ENCODE results near the gene TUBB4A.

Gene TUBB4A

DNA sequence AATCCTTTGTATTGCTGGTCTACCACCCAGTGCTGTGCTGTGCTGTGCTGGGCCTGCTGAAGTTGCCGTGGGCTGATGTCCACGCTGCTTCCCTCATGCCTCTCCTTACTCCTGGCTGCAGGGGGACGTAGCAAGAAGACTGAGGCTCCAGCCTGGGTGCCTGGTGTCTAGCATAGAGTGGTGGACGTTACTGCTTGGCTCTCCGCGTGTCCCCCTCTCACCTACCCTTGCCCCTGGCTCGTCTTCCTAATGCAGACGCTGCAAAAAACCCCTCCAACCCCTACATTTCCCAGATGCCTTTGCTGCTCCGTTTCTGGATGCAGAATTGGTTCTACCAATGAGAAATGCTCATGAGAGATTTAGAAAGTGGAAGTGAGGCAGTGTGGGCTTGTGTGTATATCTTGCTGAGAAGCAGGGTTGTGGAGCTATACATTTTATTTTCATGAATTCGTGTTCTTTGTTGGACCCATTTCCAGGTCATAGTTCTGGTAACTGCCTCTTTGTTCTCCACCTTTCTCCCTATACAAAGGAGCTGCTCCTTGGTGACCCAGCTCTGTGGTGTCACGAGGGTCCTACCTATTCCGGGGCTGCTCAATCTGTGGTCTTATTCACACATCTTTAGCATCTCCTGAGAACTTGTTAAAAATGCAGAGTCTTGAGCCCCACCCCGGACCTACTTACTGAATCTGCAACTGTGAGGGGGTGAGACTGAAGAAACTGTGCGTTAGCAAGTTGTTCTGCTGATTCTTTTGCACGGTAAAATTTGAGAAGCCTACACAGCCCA is 12.6 kb downstream of the TUBB4A start:
- H3K27ac ChIP-seq (ENCODE audit: low read length, poor library complexity, severe bottlenecking), result no peak overlapping the region
- H3K4me3 ChIP-seq (ENCODE audit: insufficient read depth in 1 of 2, low read depth in 1 of 2, low read length in 2 of 2), result no peak overlapping the region
- H3K18ac ChIP-seq (ENCODE audit: low read depth in 1 of 2, low read length in 2 of 2), result no peak overlapping the region
- no peak overlapping the region for H4K91ac ChIP-seq (ENCODE audit: low read length)
- DNase-seq, result no peak
- H2AFZ ChIP-seq (ENCODE audit: low read depth, low read length), result no peak overlapping the region
- H2AK5ac ChIP-seq (ENCODE audit: low read length, severe bottlenecking), result no peak overlapping the region
- no peak overlapping the region for H4K8ac ChIP-seq (ENCODE audit: low read length)
- no peaks in the 10 kb centered on the region for H3K36me3 ChIP-seq (ENCODE audit: control insufficient read depth in 1 of 2, insufficient read depth in 2 of 2, low read depth in 1 of 2, low read length in 2 of 2)
- no peak overlapping the region for H3K23ac ChIP-seq (ENCODE audit: low read length in 2 of 2)
- no peak overlapping the region for H3K14ac ChIP-seq (ENCODE audit: low read length in 2 of 2)
- H2BK15ac ChIP-seq (ENCODE audit: low read depth, poor library complexity, severe bottlenecking), result no peak overlapping the region
- H2BK5ac ChIP-seq (ENCODE audit: low read depth, low read length, poor library complexity, severe bottlenecking), result no peak overlapping the region
- H3K9me3 ChIP-seq (ENCODE audit: control insufficient read depth, low read length), result peaks cover 12% of the 10 kb centered on the region
- no peaks in the 10 kb centered on the region for H3K79me1 ChIP-seq (replicated peaks; ENCODE audit: low read length, poor library complexity, severe bottlenecking)
- 60% methylated on average over 14 of the region's 15 CpGs for WGBS
- H3K4me1 ChIP-seq (ENCODE audit: control insufficient read depth, insufficient read depth, low read depth, low read length), result no peaks in the 10 kb centered on the region
- no peak overlapping the region for H2BK120ac ChIP-seq (ENCODE audit: low read depth, low read length)
- H3K27me3 ChIP-seq (ENCODE audit: control insufficient read depth in 1 of 2, insufficient read depth in 1 of 2, low read length in 2 of 2), result peaks cover 12% of the 10 kb centered on the region in 2 experiments
- H3K4ac ChIP-seq (ENCODE audit: low read depth in 1 of 2, low read length in 2 of 2), result no peak overlapping the region
- no peak overlapping the region for H2BK12ac ChIP-seq (ENCODE audit: low read length in 2 of 2)
- H3K4me2 ChIP-seq (ENCODE audit: low read length, poor library complexity, severe bottlenecking), result no peak overlapping the region
- H3K9ac ChIP-seq (ENCODE audit: low read length), result no peak overlapping the region

DNA sequence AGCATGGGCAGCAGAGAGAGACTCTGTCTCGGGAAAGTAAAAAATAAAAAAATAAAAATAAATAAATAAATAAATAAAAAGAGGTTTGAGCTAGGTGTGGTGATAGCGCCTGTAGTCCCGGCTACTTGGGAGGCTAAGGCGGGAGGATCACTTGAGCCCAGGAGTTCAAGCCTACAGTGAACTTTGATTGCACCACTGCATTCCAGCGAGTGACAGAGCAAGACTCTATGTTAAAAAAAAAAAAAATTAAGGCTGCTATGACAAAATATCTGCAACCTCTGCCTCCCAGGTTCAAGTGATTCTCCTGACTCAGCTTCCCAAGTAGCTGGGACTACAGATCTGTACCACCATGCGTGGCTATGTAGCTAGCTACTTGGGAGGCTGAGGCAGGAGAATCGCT is 17.3 kb downstream of the TUBB4A start:
- no peak overlapping the region for H3K27ac ChIP-seq (ENCODE audit: low read length, poor library complexity, severe bottlenecking)
- 88% methylated on average over 5 of the region's 7 CpGs for WGBS

DNA sequence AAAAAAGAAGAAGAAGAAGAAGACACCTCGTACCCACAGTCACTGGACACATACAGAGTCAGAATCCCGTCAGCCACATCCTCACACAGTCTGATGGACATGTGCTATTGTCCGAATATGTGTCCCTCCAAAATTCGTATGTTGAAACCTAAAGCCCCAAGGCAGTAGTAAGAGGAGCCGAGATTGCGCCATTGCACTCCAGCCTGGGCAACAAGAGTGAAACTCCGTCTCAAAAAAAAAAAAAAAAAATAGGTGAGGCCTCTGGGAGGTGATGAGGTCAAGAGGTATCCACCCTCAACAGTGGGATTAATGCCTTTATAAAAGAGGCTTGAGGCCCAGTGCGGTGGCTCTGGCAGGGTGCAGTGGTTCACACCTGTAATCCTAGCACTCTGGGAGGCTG is 17.9 kb downstream of the TUBB4A start:
- no peak for DNase-seq
- Histone ChIP-seq H3K4me2 (ENCODE audit: low read length, poor library complexity, severe bottlenecking) (no peak overlapping the region), H3K79me1 (replicated peaks; ENCODE audit: low read length, poor library complexity, severe bottlenecking) (no peaks in the 10 kb centered on the region), H3K4me3 (ENCODE audit: insufficient read depth in 1 of 2, low read depth in 1 of 2, low read length in 2 of 2) (no peak overlapping the region), H2AFZ (ENCODE audit: low read depth, low read length) (no peak overlapping the region), H3K4ac (ENCODE audit: low read depth in 1 of 2, low read length in 2 of 2) (no peak overlapping the region), H2BK15ac (ENCODE audit: low read depth, poor library complexity, severe bottlenecking) (no peak overlapping the region), H2AK5ac (ENCODE audit: low read length, severe bottlenecking) (no peak overlapping the region), H4K91ac (ENCODE audit: low read length) (no peak overlapping the region), H4K8ac (ENCODE audit: low read length) (no peak overlapping the region), H3K27ac (ENCODE audit: low read length, poor library complexity, severe bottlenecking) (no peak overlapping the region), H3K9ac (ENCODE audit: low read length) (no peak overlapping the region), H3K4me1 (ENCODE audit: control insufficient read depth, insufficient read depth, low read depth, low read length) (peaks cover 11% of the 10 kb centered on the region), H3K23ac (ENCODE audit: low read length in 2 of 2) (no peak overlapping the region), H3K18ac (ENCODE audit: low read depth in 1 of 2, low read length in 2 of 2) (no peak overlapping the region), H2BK5ac (ENCODE audit: low read depth, low read length, poor library complexity, severe bottlenecking) (no peak overlapping the region), H3K9me3 (ENCODE audit: control insufficient read depth, low read length) (no peaks in the 10 kb centered on the region), H3K27me3 (ENCODE audit: control insufficient read depth in 1 of 2, insufficient read depth in 1 of 2, low read length in 2 of 2) (peaks cover 2 to 34% of the 10 kb centered on the region in 2 experiments), H2BK120ac (ENCODE audit: low read depth, low read length) (no peak overlapping the region), H3K14ac (ENCODE audit: low read length in 2 of 2) (no peak overlapping the region), H2BK12ac (ENCODE audit: low read length in 2 of 2) (no peak overlapping the region), H3K36me3 (ENCODE audit: control insufficient read depth in 1 of 2, insufficient read depth in 2 of 2, low read depth in 1 of 2, low read length in 2 of 2) (no peaks in the 10 kb centered on the region)
- WGBS, result 90% methylated on average over 7 of the region's 8 CpGs

More for the DNA sequence above, 17.3 kb downstream of the TUBB4A start:
- Histone ChIP-seq H2BK120ac (ENCODE audit: low read depth, low read length) (no peak overlapping the region), H2AFZ (ENCODE audit: low read depth, low read length) (no peak overlapping the region), H2BK15ac (ENCODE audit: low read depth, poor library complexity, severe bottlenecking) (no peak overlapping the region), H2BK12ac (ENCODE audit: low read length in 2 of 2) (no peak overlapping the region), H4K8ac (ENCODE audit: low read length) (no peak overlapping the region), H3K27me3 (ENCODE audit: control insufficient read depth in 1 of 2, insufficient read depth in 1 of 2, low read length in 2 of 2) (peaks cover 8 to 35% of the 10 kb centered on the region in 2 experiments), H3K23ac (ENCODE audit: low read length in 2 of 2) (no peak overlapping the region), H2BK5ac (ENCODE audit: low read depth, low read length, poor library complexity, severe bottlenecking) (no peak overlapping the region), H3K9ac (ENCODE audit: low read length) (no peak overlapping the region), H3K4ac (ENCODE audit: low read depth in 1 of 2, low read length in 2 of 2) (no peak overlapping the region), H3K4me2 (ENCODE audit: low read length, poor library complexity, severe bottlenecking) (no peak overlapping the region), H4K91ac (ENCODE audit: low read length) (no peak overlapping the region), H3K18ac (ENCODE audit: low read depth in 1 of 2, low read length in 2 of 2) (no peak overlapping the region), H3K14ac (ENCODE audit: low read length in 2 of 2) (no peak overlapping the region), H3K4me1 (ENCODE audit: control insufficient read depth, insufficient read depth, low read depth, low read length) (peaks cover 11% of the 10 kb centered on the region), H2AK5ac (ENCODE audit: low read length, severe bottlenecking) (no peak overlapping the region), H3K36me3 (ENCODE audit: control insufficient read depth in 1 of 2, insufficient read depth in 2 of 2, low read depth in 1 of 2, low read length in 2 of 2) (no peaks in the 10 kb centered on the region), H3K79me1 (replicated peaks; ENCODE audit: low read length, poor library complexity, severe bottlenecking) (no peaks in the 10 kb centered on the region), H3K4me3 (ENCODE audit: insufficient read depth in 1 of 2, low read depth in 1 of 2, low read length in 2 of 2) (no peak overlapping the region), H3K9me3 (ENCODE audit: control insufficient read depth, low read length) (no peaks in the 10 kb centered on the region)
- no peak for DNase-seq

DNA sequence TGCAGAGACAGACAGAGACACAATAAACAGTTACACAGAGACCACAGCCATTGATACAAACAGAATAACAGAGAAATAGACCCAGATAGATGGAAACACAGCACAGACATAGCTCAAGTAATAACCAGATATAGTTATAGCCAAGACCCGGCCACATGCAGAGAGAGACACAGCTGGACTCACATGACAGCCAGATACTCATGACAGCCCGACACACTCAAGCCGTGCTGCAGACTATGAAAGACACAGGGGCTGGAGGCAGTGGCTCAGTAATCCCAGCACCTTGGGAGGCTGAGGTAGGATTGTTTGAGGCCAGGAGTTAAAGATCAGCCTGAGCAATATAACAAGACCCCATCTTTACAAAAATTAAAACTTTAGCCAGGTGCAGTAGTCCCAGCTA is 18.9 kb downstream of the TUBB4A start:
- H2AK5ac ChIP-seq (ENCODE audit: low read length, severe bottlenecking), result no peak overlapping the region
- no peak overlapping the region for H3K14ac ChIP-seq (ENCODE audit: low read length in 2 of 2)
- WGBS, result 64% methylated on average over 3 of the region's 3 CpGs
- no peak overlapping the region for H3K9ac ChIP-seq (ENCODE audit: low read length)
- peaks cover 0 to 38% of the 10 kb centered on the region in 2 experiments for H3K27me3 ChIP-seq (ENCODE audit: control insufficient read depth in 1 of 2, insufficient read depth in 1 of 2, low read length in 2 of 2)
- H2BK120ac ChIP-seq (ENCODE audit: low read depth, low read length), result no peak overlapping the region
- no peak overlapping the region for H3K23ac ChIP-seq (ENCODE audit: low read length in 2 of 2)
- H3K4me1 ChIP-seq (ENCODE audit: control insufficient read depth, insufficient read depth, low read depth, low read length), result peaks cover 11% of the 10 kb centered on the region
- H3K9me3 ChIP-seq (ENCODE audit: control insufficient read depth, low read length), result no peaks in the 10 kb centered on the region
- DNase-seq, result no peak
- no peak overlapping the region for H3K18ac ChIP-seq (ENCODE audit: low read depth in 1 of 2, low read length in 2 of 2)
- no peak overlapping the region for H2AFZ ChIP-seq (ENCODE audit: low read depth, low read length)
- no peak overlapping the region for H3K27ac ChIP-seq (ENCODE audit: low read length, poor library complexity, severe bottlenecking)
- H2BK5ac ChIP-seq (ENCODE audit: low read depth, low read length, poor library complexity, severe bottlenecking), result no peak overlapping the region
- no peak overlapping the region for H3K4me2 ChIP-seq (ENCODE audit: low read length, poor library complexity, severe bottlenecking)
- H4K8ac ChIP-seq (ENCODE audit: low read length), result no peak overlapping the region
- H2BK15ac ChIP-seq (ENCODE audit: low read depth, poor library complexity, severe bottlenecking), result no peak overlapping the region
- no peak overlapping the region for H3K4me3 ChIP-seq (ENCODE audit: insufficient read depth in 1 of 2, low read depth in 1 of 2, low read length in 2 of 2)
- no peak overlapping the region for H2BK12ac ChIP-seq (ENCODE audit: low read length in 2 of 2)
- no peaks in the 10 kb centered on the region for H3K36me3 ChIP-seq (ENCODE audit: control insufficient read depth in 1 of 2, insufficient read depth in 2 of 2, low read depth in 1 of 2, low read length in 2 of 2)
- no peaks in the 10 kb centered on the region for H3K79me1 ChIP-seq (replicated peaks; ENCODE audit: low read length, poor library complexity, severe bottlenecking)
- no peak overlapping the region for H4K91ac ChIP-seq (ENCODE audit: low read length)
- H3K4ac ChIP-seq (ENCODE audit: low read depth in 1 of 2, low read length in 2 of 2), result no peak overlapping the region
